ENCODE results near the gene COX7A2L.
"Not testable (repeated sequence)": the region's sequence is repeated elsewhere in the genome, so short reads cannot be mapped to it uniquely, and the experiment has no call there.

COX7A2L gene

DNA sequence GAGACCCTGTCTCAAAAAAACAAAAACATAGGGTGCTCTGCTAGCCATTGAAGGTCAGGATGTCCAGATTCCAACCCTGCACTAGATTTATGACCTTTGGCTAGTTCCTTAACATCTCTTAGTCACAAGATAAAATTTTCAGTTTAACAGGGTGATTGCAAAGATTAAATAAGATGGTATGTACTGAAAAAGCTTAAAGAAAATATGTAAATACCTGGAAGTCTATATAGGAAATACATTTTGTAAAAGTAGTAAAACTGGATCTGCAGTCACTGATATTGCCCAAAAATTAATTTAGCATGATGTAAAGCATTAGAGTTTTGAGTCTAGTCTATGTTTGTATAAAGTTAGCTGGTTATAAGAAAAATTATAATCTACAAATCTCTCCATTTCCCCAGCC lies 5.4 kb upstream of the COX7A2L start:
- DNase-seq, result no peak

DNA sequence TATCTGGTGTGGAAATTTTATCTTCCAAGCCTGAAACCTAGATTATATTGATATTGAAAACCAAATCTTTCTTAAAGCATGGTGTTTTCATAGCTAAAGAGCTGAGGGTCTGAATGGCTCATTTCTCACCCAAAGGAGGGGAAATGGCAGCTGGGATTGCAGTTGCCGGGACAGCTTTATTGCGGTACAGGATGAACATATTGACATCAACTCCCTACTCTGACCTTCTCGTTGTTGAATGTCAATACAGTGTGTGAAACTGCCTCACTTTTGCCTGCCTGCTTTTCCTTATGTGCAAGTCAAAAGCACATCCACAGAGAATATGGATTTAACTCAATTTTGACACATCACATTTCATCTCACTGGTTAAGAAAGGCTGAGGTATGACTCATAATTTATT lies 3.6 kb upstream of the COX7A2L start:
- DNase-seq, result no peak

DNA sequence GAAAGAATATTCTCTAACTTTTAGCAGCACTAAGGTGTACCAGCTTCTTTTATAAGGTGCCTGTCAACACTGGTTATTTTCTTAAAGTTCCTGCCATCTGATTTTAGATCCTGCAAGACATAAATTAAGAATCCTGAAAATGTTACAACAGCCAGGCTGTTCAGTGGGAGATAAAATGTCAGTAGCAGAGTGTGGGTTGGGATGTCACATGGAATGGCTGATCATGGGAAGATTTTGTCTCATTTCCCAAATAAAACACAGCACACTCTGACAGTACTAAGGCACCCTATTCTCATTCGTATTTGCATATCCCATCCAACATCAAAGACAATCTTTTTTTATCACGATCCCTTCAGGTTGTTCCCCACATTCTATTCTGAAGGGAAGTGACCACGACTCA lies 2.4 kb upstream of the COX7A2L start:
- no peak for DNase-seq

DNA sequence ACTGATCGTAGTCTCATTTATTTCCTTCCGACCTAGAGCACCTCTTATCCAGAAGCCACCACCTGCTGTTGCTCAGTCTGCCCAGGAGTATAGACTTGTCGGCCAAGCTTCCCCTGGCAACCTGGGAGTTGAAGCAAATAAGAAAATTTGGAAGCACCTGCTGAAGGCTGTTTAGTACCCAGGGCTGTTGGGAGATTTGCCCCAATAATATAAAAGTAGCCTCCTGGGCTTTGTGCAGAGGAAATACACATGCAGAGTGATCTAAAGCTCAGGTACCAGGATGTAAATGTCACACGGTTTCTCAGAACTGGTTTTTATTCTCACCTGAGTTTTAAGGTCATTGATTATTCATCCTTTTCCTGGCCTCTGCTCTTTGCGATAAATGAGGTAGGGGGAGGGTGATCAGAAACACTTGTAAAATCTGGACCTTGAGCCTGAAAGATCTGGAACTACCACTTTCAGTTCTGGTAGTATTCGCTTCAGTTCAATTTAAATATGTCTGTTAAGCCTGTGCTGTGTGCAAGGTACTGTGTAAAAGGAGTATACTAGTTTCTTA lies 789 bp upstream of the COX7A2L start:
- no peak for DNase-seq

DNA sequence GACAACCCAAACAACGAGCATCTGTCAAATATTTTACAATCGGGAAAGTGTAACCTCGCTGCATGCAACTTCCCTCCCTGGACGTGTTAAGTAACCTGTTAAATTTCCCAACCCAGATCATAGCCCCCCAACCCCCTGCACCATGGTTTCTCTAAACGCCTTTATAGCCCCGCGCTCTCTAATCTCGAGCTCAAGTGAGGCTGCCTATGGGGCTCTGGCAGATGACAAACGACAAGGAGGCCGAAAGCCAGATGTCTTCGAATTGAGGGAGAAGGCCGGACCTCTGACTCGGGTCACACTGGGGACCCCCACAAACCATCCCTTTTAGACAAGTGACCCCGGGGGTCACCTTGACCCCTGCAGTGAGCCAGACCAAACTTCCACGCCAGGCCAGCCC lies 526 bp downstream of the COX7A2L start:
- no peak for DNase-seq

DNA sequence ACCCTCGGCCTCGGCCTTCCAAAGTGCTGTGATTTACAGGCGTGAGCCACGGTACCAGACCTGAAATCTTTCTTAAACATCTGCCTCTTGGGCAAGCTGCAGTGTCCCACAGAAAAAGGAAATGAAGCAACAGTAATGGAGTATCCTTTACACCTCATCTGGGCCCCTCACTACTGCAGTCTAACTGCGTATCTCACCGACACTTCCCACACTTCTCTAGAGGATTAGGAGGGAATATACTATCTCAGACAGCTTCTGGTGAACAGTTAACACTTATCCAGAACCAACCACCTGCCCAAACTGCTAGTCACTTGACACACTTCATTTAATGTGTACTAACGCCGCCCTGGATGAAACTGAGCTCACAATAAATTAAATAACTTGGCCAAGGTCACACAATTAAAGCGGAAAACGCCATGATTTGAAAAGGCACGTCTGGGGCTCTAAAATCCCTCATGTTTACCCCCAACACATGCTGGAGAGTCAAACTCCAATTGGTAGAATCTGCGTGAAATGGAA lies 993 bp downstream of the COX7A2L start:
- DNase-seq, result no peak

DNA sequence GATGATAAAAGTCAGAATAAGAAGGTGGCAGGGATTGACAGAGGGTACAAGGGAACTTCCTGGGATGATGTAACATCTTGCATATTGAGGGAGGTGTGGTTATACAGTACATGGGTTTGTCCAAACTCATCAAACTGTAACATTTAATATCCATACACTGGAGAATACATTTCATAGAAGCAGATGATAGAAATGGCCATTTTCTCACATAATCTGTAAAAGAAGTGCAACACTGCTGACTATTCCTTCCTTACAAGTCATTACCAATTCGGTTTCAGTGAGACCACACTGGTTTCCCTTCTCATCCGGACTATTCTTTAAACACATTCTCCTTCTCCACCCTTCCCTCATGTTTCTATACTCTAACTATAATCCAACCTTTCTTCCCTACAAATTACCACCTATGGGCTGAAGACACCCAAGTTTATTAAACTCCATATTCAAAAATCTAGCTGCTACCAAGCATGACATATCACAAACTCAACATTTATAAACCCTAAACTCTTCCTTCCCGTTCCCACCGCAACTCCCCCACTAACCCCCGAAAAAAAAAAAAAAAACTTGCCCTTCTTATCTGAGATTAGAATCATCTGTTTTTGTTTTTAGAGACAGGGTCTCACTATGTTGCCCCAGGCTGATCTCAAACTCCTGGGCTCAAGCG lies 1.6 kb downstream of the COX7A2L start:
- no peak for DNase-seq

DNA sequence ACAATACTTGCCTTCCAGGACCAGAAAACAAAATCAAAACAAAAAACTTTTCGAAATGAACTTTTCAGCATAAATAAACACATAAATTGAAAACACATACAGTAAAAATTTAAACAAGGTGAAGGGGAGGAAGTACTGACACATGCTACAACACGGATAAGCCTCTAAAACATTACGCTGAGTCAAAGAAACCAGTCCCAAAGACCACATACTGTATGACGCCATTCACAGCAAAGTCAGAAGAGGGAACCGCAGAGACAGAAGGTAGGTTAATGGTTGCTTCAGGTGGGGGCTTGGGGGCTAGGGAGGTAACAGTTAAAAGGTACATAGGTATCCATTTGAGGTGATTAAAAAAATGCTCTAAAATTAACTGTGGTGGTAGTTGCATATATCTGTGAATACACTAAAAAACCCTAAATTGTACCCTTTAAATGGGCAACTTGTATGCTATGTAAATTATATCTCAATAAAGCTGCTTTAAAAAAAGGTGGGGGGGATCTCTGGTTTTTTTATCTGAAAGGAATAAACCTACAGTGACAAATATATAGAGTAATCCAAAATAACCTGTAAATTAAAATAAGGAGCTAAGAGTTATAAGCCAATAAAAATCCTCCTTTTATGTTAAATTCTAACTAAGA lies 7.1 kb downstream of the COX7A2L start:
- no peak for DNase-seq

DNA sequence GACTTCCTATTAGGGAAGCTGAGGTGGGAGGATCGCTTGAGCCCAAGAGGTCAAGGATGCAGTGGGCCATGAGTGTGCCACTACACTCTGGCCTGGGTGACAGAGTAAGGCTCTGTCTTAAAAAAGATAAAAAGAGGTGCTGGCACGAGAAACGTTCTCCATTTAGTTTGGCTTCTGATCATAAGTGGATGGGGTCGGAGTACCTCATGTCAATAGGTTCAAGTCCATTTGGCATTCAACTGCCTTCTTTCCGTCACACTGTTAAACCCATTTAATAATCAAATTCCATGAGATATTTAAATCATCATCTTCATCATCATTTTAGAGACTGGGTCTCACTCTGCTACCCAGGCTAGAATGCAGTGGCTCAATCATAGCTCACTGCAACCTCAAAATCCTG lies 9.2 kb downstream of the COX7A2L start:
- no peak for DNase-seq

DNA sequence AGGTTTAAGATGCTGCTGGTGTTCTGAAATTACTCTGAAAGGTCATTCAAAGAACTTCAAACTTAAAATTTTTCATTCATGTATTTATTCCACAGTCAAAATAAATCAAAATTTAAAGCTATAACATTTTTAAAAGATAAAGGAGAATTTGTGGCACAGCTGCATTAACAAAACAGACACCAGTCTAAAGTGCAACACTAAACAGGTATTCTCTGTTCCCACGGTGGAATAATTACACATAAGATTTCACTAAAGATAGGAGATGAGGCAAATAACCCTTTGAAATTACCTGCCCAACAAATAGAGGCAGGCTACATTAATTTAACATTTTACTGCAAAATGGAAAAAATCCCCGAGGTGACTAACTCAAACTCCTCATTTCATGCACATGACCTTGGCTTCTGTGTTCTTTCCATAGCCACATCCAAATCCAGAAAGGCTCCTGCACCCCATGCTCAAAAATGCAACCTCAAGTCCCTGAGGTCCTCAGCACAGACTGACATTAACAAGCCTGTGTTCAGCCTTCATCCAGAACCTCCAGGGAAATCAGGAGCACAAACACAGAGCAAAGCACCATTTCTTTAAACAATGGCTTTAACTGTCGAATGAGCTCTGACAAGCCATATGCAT lies 10.5 kb downstream of the COX7A2L start:
- DNase-seq, result no peak

DNA sequence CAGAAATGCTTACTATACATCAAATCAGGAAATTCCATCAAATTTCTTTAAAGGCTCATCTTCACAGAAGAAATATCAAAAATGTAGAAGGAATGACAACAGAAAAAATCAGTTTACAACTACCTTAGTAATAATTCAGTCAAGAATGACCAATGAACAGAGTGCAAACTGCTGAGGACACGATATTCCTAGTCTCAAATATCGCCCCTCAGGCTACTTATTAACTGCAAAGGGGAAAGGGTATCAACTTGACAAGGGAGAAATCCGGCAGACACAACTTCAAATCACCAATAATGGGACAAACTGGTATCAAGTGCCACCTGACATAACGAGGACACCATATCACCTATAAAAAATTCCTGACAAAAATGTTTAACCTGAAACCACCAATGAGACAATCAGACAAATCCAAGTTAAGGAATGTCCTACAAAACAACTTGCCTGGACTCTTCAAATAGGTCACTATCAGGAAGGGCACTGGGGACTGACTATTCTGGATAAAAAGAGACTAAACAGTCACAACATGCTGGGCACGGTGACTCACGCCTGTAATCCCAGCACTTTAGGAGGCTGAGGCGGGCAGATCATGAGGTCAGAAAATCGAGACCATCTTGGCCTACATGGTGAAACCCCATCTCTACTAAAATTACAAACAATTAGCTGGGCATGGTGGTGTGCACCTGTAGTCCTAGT lies 12.8 kb downstream of the COX7A2L start:
- no peak for DNase-seq

DNA sequence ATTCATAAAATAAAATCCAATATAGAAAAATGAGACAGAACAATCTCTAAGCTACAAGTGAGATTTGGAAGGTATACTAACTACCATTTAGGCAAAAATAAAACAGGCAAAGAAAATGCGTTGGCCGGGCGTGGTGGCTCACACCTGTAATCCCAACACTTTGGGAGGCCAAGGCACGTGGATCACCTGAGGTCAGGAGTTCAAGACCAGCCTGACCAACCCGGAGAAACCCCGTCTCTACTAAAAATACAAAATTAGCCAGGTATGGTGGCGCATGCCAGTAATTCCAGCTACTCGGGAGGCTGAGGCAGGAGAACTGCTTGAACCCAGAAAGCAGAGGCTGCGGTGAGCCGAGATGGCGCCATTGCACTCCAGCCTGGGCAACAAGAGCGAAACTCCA lies 13.5 kb downstream of the COX7A2L start:
- DNase-seq, result not testable (repeated sequence)

DNA sequence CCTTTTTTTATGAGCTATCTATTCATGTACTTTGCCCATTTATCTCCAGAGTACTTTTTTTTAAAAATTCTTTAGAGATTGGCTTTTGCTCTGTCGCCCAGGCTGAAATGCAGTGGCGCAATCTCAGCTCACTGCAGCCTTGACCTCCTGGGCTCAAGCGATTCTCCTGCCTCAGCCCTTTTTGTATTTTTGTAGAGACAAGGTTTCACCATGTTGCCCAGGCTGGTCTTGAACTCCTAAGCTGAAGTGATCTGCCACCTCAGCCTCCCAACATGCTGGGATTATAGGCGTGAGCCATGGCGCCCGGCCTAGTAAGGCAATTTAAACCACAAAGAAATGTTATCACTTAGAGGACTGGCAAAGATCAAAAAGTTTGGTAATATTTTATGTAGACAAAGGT lies 14.2 kb downstream of the COX7A2L start:
- not testable (repeated sequence) for DNase-seq

DNA sequence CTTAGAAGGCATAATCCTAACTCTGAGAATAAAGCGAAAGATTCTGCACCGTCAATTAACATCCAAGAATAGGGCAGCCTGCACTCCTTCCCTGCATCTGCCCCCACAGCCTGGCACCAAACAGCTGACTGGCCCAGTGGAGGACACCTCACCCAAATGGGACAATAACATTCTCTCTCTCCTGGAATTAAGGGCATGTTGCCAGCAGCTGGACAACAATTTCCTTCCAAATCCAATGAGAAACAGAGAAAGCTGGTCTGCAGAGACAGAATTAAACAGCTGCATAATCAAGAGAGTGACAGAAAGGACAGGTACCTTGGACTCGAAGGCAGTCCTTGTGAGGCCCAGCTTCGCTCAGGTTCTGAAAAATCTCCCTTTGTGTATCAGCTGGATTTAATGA lies 15.0 kb downstream of the COX7A2L start:
- DNase-seq, result no peak

DNA sequence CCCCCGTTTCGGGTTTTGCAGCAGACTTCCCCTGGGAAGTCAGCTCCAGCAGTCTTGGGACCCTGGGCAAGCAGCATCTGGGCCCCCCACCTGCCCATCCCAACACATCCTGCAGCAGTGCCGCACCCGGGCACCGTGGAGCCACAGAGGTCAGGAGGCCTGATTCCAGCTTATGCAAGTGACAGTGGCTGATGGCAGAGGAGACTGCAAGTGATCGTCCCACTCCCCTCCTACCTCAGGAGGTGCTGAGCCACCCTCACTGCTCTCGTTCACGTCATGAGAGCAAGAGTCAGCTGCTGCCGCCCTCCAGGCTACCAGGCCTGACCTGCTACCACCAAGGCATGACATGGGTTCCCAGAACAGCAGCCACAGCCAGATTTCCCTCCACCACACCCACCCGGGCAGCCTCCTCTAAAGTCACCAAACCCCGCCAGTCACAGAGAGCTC lies 18.2 kb downstream of the COX7A2L start:
- DNase-seq, result no peak

DNA sequence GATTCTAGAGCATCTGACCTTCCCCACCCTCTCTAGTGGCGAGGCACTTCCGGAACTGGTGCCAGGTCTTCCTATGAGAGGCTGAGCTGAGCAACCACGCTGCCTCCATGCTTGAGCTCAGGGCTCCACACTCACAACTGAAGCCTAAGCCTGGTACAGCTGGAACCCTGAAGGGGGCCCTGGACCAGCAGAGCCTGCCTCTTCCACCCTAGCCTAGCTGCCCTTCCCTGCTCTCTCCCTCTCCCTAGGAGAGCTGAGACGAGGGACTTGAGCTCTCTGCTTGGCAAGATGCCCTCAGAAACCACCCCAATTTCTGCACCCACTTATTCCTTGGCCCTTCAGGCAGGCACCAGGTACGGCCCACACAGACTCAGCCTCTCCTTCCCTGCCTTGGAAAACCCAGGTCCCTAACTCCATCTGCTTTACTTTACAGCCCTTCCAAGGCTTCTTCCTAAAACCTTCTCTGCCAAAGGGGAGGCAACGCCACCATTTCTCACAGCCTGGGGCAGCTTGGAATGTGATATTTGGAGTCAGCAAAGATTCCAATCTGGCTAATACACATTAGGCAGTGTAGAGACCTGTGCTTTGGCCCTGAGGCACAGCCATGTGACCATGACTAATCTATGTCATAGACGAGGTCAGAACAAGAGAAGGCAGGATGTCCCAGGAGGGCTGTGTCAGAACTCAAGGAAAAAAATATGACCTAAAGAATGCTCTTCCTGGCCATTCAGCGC lies 18.8 kb downstream of the COX7A2L start:
- peak; percentile 45 for DNase-seq

DNA sequence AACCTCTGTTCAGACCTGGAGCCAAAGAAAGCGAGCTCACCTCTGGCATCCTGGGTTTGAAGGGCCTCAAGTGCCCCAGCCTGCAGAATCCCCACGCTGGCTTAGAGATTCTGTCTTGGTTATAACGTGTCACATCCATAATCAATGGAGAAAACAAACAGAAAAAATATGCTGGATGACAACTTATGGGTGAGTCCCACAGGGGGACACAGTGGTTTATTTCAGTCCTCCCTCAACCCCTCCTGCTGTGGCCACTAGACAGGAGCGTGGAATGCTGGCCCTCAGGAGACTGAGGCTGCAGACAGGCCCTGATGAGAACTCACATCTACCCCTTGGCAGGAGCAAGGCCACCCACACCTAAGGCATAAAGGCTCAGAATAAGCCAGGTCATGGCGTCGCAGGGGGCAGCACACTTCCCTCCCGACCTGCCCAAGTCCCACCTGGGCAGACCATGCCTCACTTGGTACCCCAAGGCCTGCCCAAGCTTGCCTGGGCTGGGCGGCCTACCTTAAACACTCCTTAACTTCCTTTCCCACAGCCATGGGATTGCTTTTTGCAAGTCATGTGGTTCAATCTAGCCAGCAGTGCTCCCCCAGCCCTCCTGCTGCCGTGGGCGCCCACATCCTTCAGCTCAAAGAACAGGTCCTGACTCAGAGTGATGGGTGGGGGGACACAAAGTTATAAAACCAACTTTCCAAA lies 19.9 kb downstream of the COX7A2L start:
- DNase-seq, result no peak

DNA sequence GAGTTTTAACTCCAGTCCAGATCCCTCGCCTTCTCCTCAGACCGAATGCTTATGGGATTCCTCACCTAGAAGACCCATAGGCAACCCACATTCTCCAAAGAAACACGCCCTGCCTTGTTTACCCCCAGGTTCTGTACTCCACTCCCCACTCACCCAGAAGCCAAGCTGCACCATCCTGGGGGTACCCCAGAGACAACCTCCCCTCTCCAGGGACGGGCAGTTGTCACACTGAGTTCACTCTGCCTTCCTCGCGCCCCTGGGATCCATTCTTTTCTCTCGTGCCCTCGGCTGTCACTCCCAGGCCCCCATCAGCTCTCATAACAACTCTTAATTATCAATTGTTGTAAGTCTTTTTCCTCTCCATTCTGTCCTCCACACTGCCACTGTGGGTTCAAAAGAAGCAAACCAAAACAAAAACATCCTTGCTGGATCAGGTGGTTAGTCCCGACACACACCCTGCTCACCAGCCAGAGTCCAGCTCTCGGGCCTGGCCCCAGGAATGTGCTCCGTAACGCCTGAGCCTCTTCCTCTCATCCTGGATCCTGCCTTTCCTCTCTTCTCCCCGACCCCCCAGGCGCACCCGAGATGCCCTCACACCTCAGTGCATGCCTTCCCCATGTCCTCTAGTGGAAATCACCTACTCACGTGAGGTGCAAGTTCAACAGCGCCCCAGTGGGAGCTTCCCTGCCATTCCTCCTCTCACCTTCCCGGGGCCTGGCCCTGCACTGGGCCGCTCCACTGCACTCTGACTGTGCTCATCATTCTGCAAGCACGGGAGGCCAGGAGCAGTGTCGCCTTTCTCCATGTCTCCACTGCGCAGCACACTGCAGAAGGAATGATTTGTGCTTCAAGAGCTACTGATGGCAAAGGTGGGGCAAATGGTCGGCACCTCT lies 20.7 kb downstream of the COX7A2L start:
- DNase-seq, result no peak

DNA sequence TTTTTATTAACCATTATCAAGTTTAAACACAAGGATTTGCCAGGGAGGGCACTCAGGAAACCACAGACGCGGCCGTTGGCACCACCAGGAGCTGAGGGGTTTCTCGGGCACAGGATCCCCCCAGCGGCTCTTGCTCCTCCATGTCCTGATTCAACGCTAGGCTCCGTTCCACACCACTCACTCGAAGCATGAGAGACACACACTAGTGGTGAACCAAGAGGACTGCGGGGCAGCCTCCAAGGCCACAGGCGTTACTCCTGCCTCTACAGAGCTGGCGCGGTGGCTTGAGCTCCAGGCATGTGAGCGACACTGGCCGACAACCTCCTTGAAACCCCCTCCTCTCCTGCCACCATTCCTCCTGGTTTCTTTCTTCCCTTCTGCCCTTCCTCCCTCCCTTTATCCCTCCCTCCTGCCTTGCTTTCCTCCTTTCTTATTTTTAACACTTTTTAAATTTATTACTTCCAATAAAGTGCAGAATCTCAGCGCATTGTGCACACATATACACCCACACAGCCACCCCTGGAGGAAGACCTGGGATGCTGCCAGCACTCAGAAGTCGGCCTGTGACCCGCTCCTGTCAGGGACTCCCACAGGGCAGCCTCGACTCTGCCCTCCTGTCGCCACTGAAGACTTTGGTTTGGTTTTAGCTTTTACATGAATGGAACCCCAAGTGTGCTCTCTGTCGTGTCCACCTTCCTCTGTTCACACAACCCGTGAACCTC lies 21.7 kb downstream of the COX7A2L start:
- no peak for DNase-seq

DNA sequence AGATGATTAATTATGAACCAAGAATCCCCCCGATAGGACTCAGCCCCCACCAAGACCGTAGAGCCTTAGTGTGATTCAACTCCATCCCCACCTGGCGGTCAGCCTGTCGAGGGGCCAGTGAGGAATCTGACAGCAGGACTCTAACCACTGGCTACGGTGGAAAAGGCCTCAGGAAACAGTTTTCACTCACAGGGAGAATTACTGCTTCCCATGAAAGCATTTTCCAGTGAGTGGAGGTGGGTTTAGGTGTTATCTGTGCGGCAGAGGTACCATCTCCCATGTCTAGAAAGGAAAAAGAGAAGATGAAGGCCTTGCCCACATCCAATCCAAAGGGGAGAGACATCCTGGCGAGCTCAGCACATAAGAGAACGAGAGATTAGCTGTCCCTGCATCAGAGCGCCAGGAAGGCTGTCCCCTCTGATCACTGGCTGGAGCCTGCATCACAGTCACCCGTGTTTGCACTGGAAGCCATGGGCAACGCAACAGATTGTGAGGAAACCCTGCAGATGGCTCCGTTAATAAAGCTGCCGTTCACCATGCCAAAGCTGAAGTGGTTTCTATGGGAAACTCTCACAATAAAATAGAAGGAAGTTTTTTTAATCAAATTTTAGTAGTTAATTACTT lies 22.3 kb downstream of the COX7A2L start:
- no peak for DNase-seq
